CD14-positive monocyte (primary cell): Measurements from ENCODE around the gene ROBO1. TPM values are rescaled to one million over a fixed set of nuclear protein-coding genes. Genes with fewer than 3 reads are reported as not detected.

Experiments used
- DNase-seq, 3 donors: peaks; one replicate each; pipeline ENCODE4 v3.0.0-alpha.2; 2011 to 2022
- H2AFZ ChIP-seq: 2 replicates; pipeline ENCODE4 v1.6.0; 2012; ENCODE audit warnings: mild to moderate bottlenecking, low read depth, low read length, inconsistent platforms; ENCODE audit not compliant: insufficient read depth, poor library complexity, severe bottlenecking
- H3K27ac ChIP-seq, 2 donors: 1 replicate in 1 of 2; 2 replicates in 1 of 2; pipeline ENCODE4 v1.5.1; 2012 to 2013; ENCODE audit warnings: low read length in 2 of 2, control low read depth in 1 of 2, inconsistent platforms in 1 of 2, low read depth in 1 of 2, mild to moderate bottlenecking in 1 of 2
- H3K27me3 ChIP-seq, 2 donors: one replicate each; pipeline versions ENCODE4 v1.6.0 to v1.6.1; 2011 to 2013; ENCODE audit warnings: low read length in 2 of 2; ENCODE audit not compliant: control insufficient read depth in 2 of 2, insufficient read depth in 2 of 2
- H3K36me3 ChIP-seq, 2 donors: replicated peaks in 1 of 2; 1 replicate in 1 of 2; 2 replicates in 1 of 2; pipeline versions ENCODE4 v1.5.1 to v1.6.1; 2012 to 2013; ENCODE audit warnings: low read length in 2 of 2, control low read depth in 1 of 2, inconsistent platforms in 1 of 2, mild to moderate bottlenecking in 1 of 2; ENCODE audit not compliant: insufficient read depth in 2 of 2, control insufficient read depth in 1 of 2
- H3K4me1 ChIP-seq, 2 donors: 1 replicate in 1 of 2; 2 replicates in 1 of 2; pipeline versions ENCODE4 v1.5.1 to v1.6.1; 2012 to 2013; ENCODE audit warnings: low read length in 2 of 2, control low read depth in 1 of 2, inconsistent platforms in 1 of 2, mild to moderate bottlenecking in 1 of 2, moderate library complexity in 1 of 2; ENCODE audit not compliant: insufficient read depth in 2 of 2, control insufficient read depth in 1 of 2
- H3K4me2 ChIP-seq: replicated peaks from 2 replicates; pipeline ENCODE3; 2012; ENCODE audit warnings: low read length, moderate library complexity, mild to moderate bottlenecking; ENCODE audit not compliant: poor library complexity, severe bottlenecking; ENCODE audit errors: extremely low read depth
- H3K4me3 ChIP-seq, 3 experiments: fragments of 200-600 bp in 1 of 3; sonication (generic) in 1 of 3; replicated peaks in 1 of 3; 1 replicate in 2 of 3; 2 replicates in 1 of 3; pipeline ENCODE4 v1.5.1; 2011 to 2013; ENCODE audit warnings: low read length in 3 of 3, mild to moderate bottlenecking in 3 of 3, control low read depth in 2 of 3, low read depth in 2 of 3, inconsistent platforms in 1 of 3, moderate library complexity in 1 of 3
- H3K79me2 ChIP-seq: 2 replicates; pipeline ENCODE4 v1.6.0; 2012; ENCODE audit warnings: mild to moderate bottlenecking, control low read depth, inconsistent platforms, low read length, moderate library complexity; ENCODE audit not compliant: insufficient read depth
- H3K9ac ChIP-seq: 2 replicates; pipeline ENCODE4 v1.6.0; 2017; ENCODE audit warnings: low read length, mild to moderate bottlenecking; ENCODE audit not compliant: insufficient read depth, poor library complexity, severe bottlenecking
- H3K9me3 ChIP-seq, 2 donors: replicated peaks in 1 of 2; 1 replicate in 1 of 2; 2 replicates in 1 of 2; pipeline versions ENCODE4 v1.5.1 to v1.6.1; 2012 to 2013; ENCODE audit warnings: low read length in 2 of 2, control low read depth in 1 of 2; ENCODE audit not compliant: control insufficient read depth in 1 of 2, insufficient read depth in 1 of 2
- H4K20me1 ChIP-seq: 2 replicates; pipeline ENCODE4 v1.6.0; 2012; ENCODE audit warnings: mild to moderate bottlenecking, low read length, control low read depth, moderate library complexity; ENCODE audit not compliant: insufficient read depth
- H3K27ac Mint-ChIP-seq, 7 donors: one replicate each; pipeline ENCODE4 v1.8.0; 2020; ENCODE audit warnings: mild to moderate bottlenecking in 7 of 7, mixed read lengths in 7 of 7, moderate library complexity in 6 of 7, inconsistent platforms in 2 of 7
- H3K27me3 Mint-ChIP-seq, 3 donors: one replicate each; pipeline ENCODE4 v1.8.0; 2021 to 2022; ENCODE audit warnings: low read depth in 3 of 3, mild to moderate bottlenecking in 3 of 3, mixed read lengths in 3 of 3, moderate library complexity in 3 of 3, inconsistent platforms in 1 of 3
- H3K36me3 Mint-ChIP-seq, 2 donors: one replicate each; pipeline ENCODE4 v1.8.0; 2020; ENCODE audit warnings: mixed read lengths in 2 of 2, inconsistent platforms in 1 of 2, mild to moderate bottlenecking in 1 of 2
- H3K4me1 Mint-ChIP-seq: one replicate; pipeline ENCODE4 v1.8.0; 2020; ENCODE audit warnings: mild to moderate bottlenecking, mixed read lengths
- H3K4me3 Mint-ChIP-seq, 2 donors: one replicate each; pipeline ENCODE4 v1.8.0; 2020; ENCODE audit warnings: mild to moderate bottlenecking in 2 of 2, mixed read lengths in 2 of 2, moderate library complexity in 1 of 2
- H3K9me3 Mint-ChIP-seq, 7 donors: one replicate each; pipeline ENCODE4 v1.8.0; 2020 to 2022; ENCODE audit warnings: mixed read lengths in 7 of 7, mild to moderate bottlenecking in 6 of 7, moderate library complexity in 6 of 7, inconsistent platforms in 2 of 7
- CTCF ChIP-seq: fragments of 200-600 bp; IDR thresholded peaks from one replicate; pipeline ENCODE4 v1.8.0; 2022; ENCODE audit warnings: antibody characterized with exemption, mild to moderate bottlenecking
- WGBS: methylation state at CpG from one replicate; pipeline ENCODE4 v1.1.5; 2013; ENCODE audit warnings: missing lambda C conversion rate; ENCODE audit not compliant: insufficient coverage; 5-methylcytosine and 5-hydroxymethylcytosine counted together
- intact Hi-C, 2 donors: fragments of 100-400 bp; cut with micrococcal nuclease; formaldehyde crosslinking; loops; one replicate each; pipeline versions ENCODE4 v1.15.0 to v1.15.1; 2023
- polyA plus RNA-seq, 3 donors: library from polyadenylated mRNA; depleted of rRNA in 1 of 3; unstranded in 2 of 3; stranded (reverse) in 1 of 3; fragments of 300-500 nt in 2 of 3; fragments of >200 nt in 1 of 3; fragmentation: Illumina TruSeq in 2 of 3; gene quantifications; 1 replicate in 2 of 3; 2 replicates in 1 of 3; pipeline ENCODE4 v1.2.3, GENCODE V29; 2012 to 2021

ROBO1 gene
- polyA plus RNA-seq, 3 donors: 0.09 to 0.10 TPM; not detected in 1

- Mint-ChIP-seq H3K27ac (no peak overlapping the region), H3K4me1 (no peaks in the 10 kb centered on the region), H3K4me3 (no peak overlapping the region), H3K9me3 (peaks cover 0 to 8% (median 0%) of the 10 kb centered on the region in 7 donors), H3K36me3 (no peaks in the 10 kb centered on the region), H3K27me3 (no peaks in the 10 kb centered on the region)
- H3K36me3 ChIP-seq: no peaks in the 10 kb centered on the region
- H3K79me2 ChIP-seq: no peaks in the 10 kb centered on the region
- H4K20me1 ChIP-seq: no peaks in the 10 kb centered on the region
- peaks cover 7 to 12% of the 10 kb centered on the region in 2 donors for H3K9me3 ChIP-seq
- no peak overlapping the region for H2AFZ ChIP-seq
- H3K4me1 ChIP-seq: no peaks in the 10 kb centered on the region
- no peak overlapping the region for H3K9ac ChIP-seq
- H3K4me2 ChIP-seq: no peak overlapping the region
- H3K27me3 ChIP-seq: no peaks in the 10 kb centered on the region
- TF ChIP-seq CTCF: no peak
- DNase-seq: no peak
- H3K27ac ChIP-seq: no peak overlapping the region
- intact Hi-C loops: no loop called here
- H3K4me3 ChIP-seq: no peak overlapping the region
Observed at GRCh38 chr3:79815478-79815877, 47.7 kb upstream of the ROBO1 start.

GRCh38 chr3:79810581-79810980 is 42.8 kb upstream of the ROBO1 start:
- Histone ChIP-seq H3K4me2 (no peak overlapping the region), H2AFZ (no peak overlapping the region)
- H3K36me3 Mint-ChIP-seq: no peaks in the 10 kb centered on the region

More at GRCh38 chr3:79810581-79810980, 42.8 kb upstream of the ROBO1 start:
- Mint-ChIP-seq H3K4me3 (no peak overlapping the region), H3K4me1 (no peaks in the 10 kb centered on the region), H3K27me3 (no peaks in the 10 kb centered on the region), H3K9me3 (peaks cover 0 to 8% (median 0%) of the 10 kb centered on the region in 7 donors), H3K27ac (no peak overlapping the region)
- Histone ChIP-seq H3K36me3 (no peaks in the 10 kb centered on the region), H3K9ac (no peak overlapping the region), H3K27ac (no peak overlapping the region), H3K27me3 (no peaks in the 10 kb centered on the region), H3K79me2 (no peaks in the 10 kb centered on the region), H4K20me1 (no peaks in the 10 kb centered on the region), H3K9me3 (no peaks in the 10 kb centered on the region), H3K4me3 (no peak overlapping the region), H3K4me1 (no peaks in the 10 kb centered on the region)
- no peak for TF ChIP-seq CTCF
- intact Hi-C loops: no loop called here
- no CpG with 5 or more reads among the region's 1 CpG for WGBS
- DNase-seq: no peak
